ENCODE measurements around the gene PROM1.

DNA sequence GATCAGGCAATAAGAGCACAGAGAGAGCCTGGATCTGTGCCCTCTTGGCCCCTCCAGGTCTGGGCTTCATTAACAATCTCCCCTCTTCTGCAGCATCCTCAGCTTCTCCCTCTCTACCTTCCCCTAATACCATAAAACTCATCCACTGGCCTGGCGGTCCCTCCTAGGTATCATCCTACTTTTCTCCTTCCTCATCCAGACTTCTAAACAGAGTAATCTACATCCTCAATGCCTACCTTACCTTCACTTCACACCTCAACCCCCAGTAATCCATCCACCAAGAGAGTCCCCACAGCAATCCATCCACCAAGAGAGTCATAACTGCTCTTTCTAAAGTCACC, 162.3 kb downstream of the PROM1 start:
- TF ChIP-seq, protein P1, sequence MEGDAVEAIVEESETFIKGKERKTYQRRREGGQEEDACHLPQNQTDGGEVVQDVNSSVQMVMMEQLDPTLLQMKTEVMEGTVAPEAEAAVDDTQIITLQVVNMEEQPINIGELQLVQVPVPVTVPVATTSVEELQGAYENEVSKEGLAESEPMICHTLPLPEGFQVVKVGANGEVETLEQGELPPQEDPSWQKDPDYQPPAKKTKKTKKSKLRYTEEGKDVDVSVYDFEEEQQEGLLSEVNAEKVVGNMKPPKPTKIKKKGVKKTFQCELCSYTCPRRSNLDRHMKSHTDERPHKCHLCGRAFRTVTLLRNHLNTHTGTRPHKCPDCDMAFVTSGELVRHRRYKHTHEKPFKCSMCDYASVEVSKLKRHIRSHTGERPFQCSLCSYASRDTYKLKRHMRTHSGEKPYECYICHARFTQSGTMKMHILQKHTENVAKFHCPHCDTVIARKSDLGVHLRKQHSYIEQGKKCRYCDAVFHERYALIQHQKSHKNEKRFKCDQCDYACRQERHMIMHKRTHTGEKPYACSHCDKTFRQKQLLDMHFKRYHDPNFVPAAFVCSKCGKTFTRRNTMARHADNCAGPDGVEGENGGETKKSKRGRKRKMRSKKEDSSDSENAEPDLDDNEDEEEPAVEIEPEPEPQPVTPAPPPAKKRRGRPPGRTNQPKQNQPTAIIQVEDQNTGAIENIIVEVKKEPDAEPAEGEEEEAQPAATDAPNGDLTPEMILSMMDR (IDR thresholded peaks at IDR 0.05), result no peak
- TF ChIP-seq POLR2AphosphoS5 (IDR thresholded peaks at IDR 0.05), result no peak
- TF ChIP-seq POLR2A (IDR thresholded peaks at IDR 0.05), result no peak
